ENCODE measurements around the gene EPHA3. TPM values are rescaled to one million over a fixed set of nuclear protein-coding genes. Genes with fewer than 3 reads are reported as not detected.

The EPHA3 gene
- total RNA-seq, 2 donors from 2014 or later = 1.3 to 6.0 TPM

GRCh38 chr3:89116476-89116875 lies 9.1 kb downstream of the EPHA3 start:
- Histone ChIP-seq H3K9me3 (no peaks in the 10 kb centered on the region), H3K27me3 (peaks cover 3 to 4% of the 10 kb centered on the region in 2 donors), H3K4me1 (peaks cover 11% of the 10 kb centered on the region), H3K36me3 (replicated peaks in 1 of 2; ENCODE audit: insufficient read depth in 1 of 2, low read depth in 2 of 2) (no peaks in the 10 kb centered on the region), H3K4me3 (no peak overlapping the region), H3K27ac (no peak overlapping the region)
- DNase-seq (no peak), ATAC-seq (no peak)
- intact Hi-C loops (cut with DNase I) = no loop called here
- no peak for TF ChIP-seq POLR2A (IDR thresholded peaks at IDR 0.05)
- no peak for TF ChIP-seq CTCF (IDR thresholded peaks at IDR 0.05)

DNA sequence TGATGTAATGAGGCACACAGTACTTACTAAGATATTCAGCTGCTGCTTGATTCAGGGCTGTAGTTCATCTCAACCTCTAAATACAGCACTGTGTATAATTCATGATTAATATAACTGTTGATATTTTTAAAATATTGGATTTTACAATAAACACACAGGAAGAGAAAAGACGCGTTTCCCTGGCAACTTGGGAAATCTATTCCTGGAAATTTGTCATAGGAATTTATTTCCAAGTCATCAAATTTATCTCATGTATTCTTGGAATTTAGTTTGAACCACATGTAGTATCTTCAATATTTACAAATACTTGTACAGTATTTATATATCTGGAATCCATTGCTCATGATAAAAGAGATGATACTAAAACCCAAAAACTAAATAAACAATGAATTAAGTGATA lies 30.6 kb downstream of the EPHA3 start:
- no peaks in the 10 kb centered on the region for H3K27me3 ChIP-seq
- H3K4me3 ChIP-seq = no peak overlapping the region
- intact Hi-C loops (cut with DNase I) = no loop called here
- TF ChIP-seq CTCF (IDR thresholded peaks at IDR 0.05) = no peak
- TF ChIP-seq POLR2A (IDR thresholded peaks at IDR 0.05) = no peak
- DNase-seq (no peak), ATAC-seq (no peak)
- no peaks in the 10 kb centered on the region for H3K4me1 ChIP-seq
- no peaks in the 10 kb centered on the region for H3K9me3 ChIP-seq
- 86 to 88% methylated on average over 2 of the region's 2 CpGs for WGBS, 2 donors
- no peaks in the 10 kb centered on the region for H3K36me3 ChIP-seq (replicated peaks in 1 of 2; ENCODE audit: insufficient read depth in 1 of 2, low read depth in 2 of 2)
- H3K27ac ChIP-seq = no peak overlapping the region

DNA sequence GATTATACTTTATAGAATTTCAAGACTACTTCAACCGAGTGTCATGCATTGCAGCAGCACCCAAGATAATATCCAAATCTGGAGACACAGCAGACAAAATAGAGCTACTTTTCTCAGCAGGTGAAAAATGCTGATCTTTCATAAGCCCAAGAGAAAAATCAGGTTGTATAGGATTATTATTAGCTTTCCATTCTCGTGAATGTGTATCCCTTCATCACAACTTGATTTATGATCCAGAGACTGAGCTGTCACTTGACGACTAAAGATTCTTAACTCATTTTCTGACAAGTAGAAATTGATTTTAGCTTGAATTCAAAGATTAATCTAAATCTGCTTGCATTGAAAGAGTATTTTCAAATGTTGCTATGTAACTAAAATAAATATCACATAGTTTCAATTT lies 32.4 kb downstream of the EPHA3 start:
- Histone ChIP-seq H3K36me3 (replicated peaks in 1 of 2; ENCODE audit: insufficient read depth in 1 of 2, low read depth in 2 of 2) (no peaks in the 10 kb centered on the region), H3K27ac (no peak overlapping the region), H3K9me3 (no peaks in the 10 kb centered on the region), H3K4me3 (no peak overlapping the region), H3K27me3 (no peaks in the 10 kb centered on the region), H3K4me1 (no peaks in the 10 kb centered on the region)
- intact Hi-C loops (cut with DNase I) = no loop called here
- no peak for DNase-seq
- ATAC-seq = no peak
- TF ChIP-seq POLR2A (IDR thresholded peaks at IDR 0.05) (no peak), CTCF (IDR thresholded peaks at IDR 0.05) (no peak)
- 41 to 43% methylated on average over 3 of the region's 3 CpGs for WGBS, 2 donors

DNA sequence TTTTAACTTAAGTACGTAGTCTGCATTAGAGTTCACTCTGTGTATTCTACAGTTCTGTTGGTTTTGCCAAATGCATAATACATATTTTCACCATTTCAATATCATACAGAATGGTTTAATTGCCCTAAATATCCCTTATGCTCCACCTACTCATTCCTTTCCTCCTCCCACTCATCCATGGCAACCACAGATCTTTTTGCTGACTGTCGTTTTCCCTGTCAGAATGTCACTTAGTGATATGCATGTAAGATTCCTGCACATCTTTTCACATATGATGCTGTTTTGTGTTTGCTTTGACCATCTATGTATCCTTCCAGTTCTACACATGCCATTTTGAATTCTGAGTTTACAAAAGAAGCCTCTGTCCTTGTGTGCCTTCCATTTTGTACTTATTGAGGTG lies 36.7 kb downstream of the EPHA3 start:
- H3K27ac ChIP-seq = no peak overlapping the region
- no peak for TF ChIP-seq POLR2A (IDR thresholded peaks at IDR 0.05)
- TF ChIP-seq CTCF (IDR thresholded peaks at IDR 0.05) = no peak
- H3K36me3 ChIP-seq (replicated peaks in 1 of 2; ENCODE audit: insufficient read depth in 1 of 2, low read depth in 2 of 2) = no peaks in the 10 kb centered on the region
- 68 to 70% methylated on average over 2 of the region's 2 CpGs for WGBS, 2 donors
- no peaks in the 10 kb centered on the region for H3K4me1 ChIP-seq
- DNase-seq (no peak), ATAC-seq (no peak)
- no peaks in the 10 kb centered on the region for H3K9me3 ChIP-seq
- intact Hi-C loops (cut with DNase I) = no loop called here
- no peak overlapping the region for H3K4me3 ChIP-seq
- H3K27me3 ChIP-seq = no peaks in the 10 kb centered on the region

GRCh38 chr3:89145995-89146394 lies 38.6 kb downstream of the EPHA3 start:
- H3K9me3 ChIP-seq = no peaks in the 10 kb centered on the region
- intact Hi-C loops (cut with DNase I) = no loop called here
- no peaks in the 10 kb centered on the region for H3K27me3 ChIP-seq
- ATAC-seq (no peak), DNase-seq (peak in 1 of 4 donors; percentile 5)
- H3K27ac ChIP-seq = no peak overlapping the region
- H3K4me3 ChIP-seq = no peak overlapping the region
- H3K36me3 ChIP-seq (replicated peaks in 1 of 2; ENCODE audit: insufficient read depth in 1 of 2, low read depth in 2 of 2) = no peaks in the 10 kb centered on the region
- no peak for TF ChIP-seq POLR2A (IDR thresholded peaks at IDR 0.05)
- no peak for TF ChIP-seq CTCF (IDR thresholded peaks at IDR 0.05)
- H3K4me1 ChIP-seq = no peaks in the 10 kb centered on the region

Data from body of pancreas (tissue), 4 donors.